H1 (cell line): ENCODE measurements around the gene GSDMA.

Source experiments
- CEBPB ChIP-seq: IDR thresholded peaks from 2 replicates; pipeline ENCODE4 v1.6.1; 2012; ENCODE audit warnings: low read depth, low read length
- CHD2 ChIP-seq: IDR thresholded peaks from 2 replicates; pipeline ENCODE4 v1.6.1; 2012; ENCODE audit warnings: low read length, improper control_type of control experiment
- CTCF ChIP-seq, 3 experiments: IDR thresholded peaks; 1 replicate in 2 of 3; 2 replicates in 1 of 3; pipeline versions ENCODE4 v1.5.1 to v1.6.1; 2011; ENCODE audit warnings: low read length in 3 of 3, mild to moderate bottlenecking in 3 of 3, inconsistent platforms in 2 of 3, low read depth in 1 of 3, moderate library complexity in 1 of 3; ENCODE audit not compliant: insufficient read depth in 1 of 3; ENCODE audit errors: control extremely low read depth in 1 of 3
- E2F6 ChIP-seq: IDR thresholded peaks from 2 replicates; pipeline ENCODE4 v1.6.1; 2012; ENCODE audit warnings: inconsistent platforms
- EZH2 ChIP-seq: fragments of 200-600 bp; sonication (generic); IDR thresholded peaks from 2 replicates; pipeline ENCODE4 v1.7.1; 2012; ENCODE audit warnings: low read depth, mild to moderate bottlenecking, moderate library complexity, low read length, inconsistent platforms; ENCODE audit not compliant: severe bottlenecking
- HDAC6 ChIP-seq: IDR thresholded peaks from one replicate; pipeline ENCODE4 v1.7.1; 2012; ENCODE audit warnings: low read depth, mild to moderate bottlenecking, inconsistent platforms, low read length, moderate library complexity
- JUN ChIP-seq: IDR thresholded peaks from 2 replicates; pipeline ENCODE4 v1.6.1; 2011; ENCODE audit warnings: low read depth, mild to moderate bottlenecking, improper control_type of control experiment, low read length
- MAFK ChIP-seq: IDR thresholded peaks from 2 replicates; pipeline ENCODE4 v1.6.1; 2012; ENCODE audit warnings: low read depth, mild to moderate bottlenecking, improper control_type of control experiment, low read length
- MAX ChIP-seq: IDR thresholded peaks from 2 replicates; pipeline ENCODE4 v1.6.1; 2012; ENCODE audit warnings: inconsistent platforms
- POLR2A ChIP-seq, 2 experiments: IDR thresholded peaks; 1 replicate in 1 of 2; 2 replicates in 1 of 2; pipeline ENCODE4 v1.6.1; 2011; ENCODE audit warnings: low read depth in 2 of 2, low read length in 2 of 2, mild to moderate bottlenecking in 2 of 2; ENCODE audit errors: control extremely low read depth in 1 of 2
- SP2 ChIP-seq: IDR thresholded peaks from 2 replicates; pipeline ENCODE4 v1.6.1; 2012; ENCODE audit warnings: mild to moderate bottlenecking, low read length, inconsistent platforms

DNA sequence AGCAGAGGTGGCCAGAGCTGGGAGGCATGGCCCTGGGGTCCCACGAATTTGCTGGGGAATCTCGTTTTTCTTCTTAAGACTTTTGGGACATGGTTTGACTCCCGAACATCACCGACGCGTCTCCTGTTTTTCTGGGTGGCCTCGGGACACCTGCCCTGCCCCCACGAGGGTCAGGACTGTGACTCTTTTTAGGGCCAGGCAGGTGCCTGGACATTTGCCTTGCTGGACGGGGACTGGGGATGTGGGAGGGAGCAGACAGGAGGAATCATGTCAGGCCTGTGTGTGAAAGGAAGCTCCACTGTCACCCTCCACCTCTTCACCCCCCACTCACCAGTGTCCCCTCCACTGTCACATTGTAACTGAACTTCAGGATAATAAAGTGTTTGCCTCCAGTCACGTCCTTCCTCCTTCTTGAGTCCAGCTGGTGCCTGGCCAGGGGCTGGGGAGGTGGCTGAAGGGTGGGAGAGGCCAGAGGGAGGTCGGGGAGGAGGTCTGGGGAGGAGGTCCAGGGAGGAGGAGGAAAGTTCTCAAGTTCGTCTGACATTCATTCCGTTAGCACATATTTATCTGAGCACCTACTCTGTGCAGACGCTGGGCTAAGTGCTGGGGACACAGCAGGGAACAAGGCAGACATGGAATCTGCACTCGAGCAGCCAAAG lies 54.7 kb downstream of the GSDMA start:
- TF ChIP-seq SP2 (no peak), CEBPB (no peak), CTCF (IDR thresholded peaks at IDR 0.05; ENCODE audit: control extremely low read depth in 1 of 3, insufficient read depth in 1 of 3, low read depth in 1 of 3, low read length in 3 of 3) (no peak), E2F6 (no peak), MAFK (no peak), POLR2A (IDR thresholded peaks at IDR 0.05; ENCODE audit: control extremely low read depth in 1 of 2, low read depth in 2 of 2, low read length in 2 of 2) (no peak), JUN (no peak), EZH2 (no peak), HDAC6 (no peak), MAX (no peak), CHD2 (no peak)
